Choroid plexus epithelial cell (primary cell): ENCODE measurements around the gene SOX6.

Experiments used
- DNase-seq: peaks from one replicate; pipeline ENCODE4 v3.0.0-alpha.2; 2010; ENCODE audit warnings: low read depth
- H3K4me3 ChIP-seq: 2 replicates; pipeline ENCODE4 v1.5.1; 2011; ENCODE audit warnings: low read depth, mild to moderate bottlenecking, control low read depth, low read length, moderate library complexity
- TF ChIP-seq, protein P1 (sequence below): conservative IDR thresholded peaks from 2 replicates; pipeline ENCODE4 v1.5.1; 2011; ENCODE audit warnings: low read depth, mild to moderate bottlenecking, control low read depth, inconsistent platforms, low read length, moderate library complexity

SOX6 gene

DNA sequence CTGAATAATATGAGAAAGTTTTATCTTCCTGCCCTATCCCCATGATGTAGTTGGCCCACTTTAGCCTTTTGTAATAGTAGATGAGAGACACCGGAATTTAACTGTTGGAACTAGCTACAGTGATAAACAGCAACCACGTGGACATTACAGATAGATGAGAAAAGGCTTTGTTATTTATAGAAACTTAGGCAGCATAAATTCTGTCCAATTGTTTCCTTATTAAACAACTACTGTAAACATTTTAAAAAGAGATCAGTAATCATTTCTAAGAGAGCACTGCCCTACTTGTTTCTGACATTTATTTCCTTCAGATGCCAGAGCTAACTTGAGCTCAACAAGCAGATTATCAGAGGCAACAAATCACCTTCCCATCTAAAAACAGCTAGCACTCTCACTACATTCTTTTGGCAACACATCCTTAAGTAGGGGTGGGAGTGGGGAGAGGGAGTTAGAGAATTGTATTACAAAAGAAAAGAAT, 63.1 kb downstream of the SOX6 start:
- no peak overlapping the region for H3K4me3 ChIP-seq
- no peak for DNase-seq
- TF ChIP-seq, protein P1, sequence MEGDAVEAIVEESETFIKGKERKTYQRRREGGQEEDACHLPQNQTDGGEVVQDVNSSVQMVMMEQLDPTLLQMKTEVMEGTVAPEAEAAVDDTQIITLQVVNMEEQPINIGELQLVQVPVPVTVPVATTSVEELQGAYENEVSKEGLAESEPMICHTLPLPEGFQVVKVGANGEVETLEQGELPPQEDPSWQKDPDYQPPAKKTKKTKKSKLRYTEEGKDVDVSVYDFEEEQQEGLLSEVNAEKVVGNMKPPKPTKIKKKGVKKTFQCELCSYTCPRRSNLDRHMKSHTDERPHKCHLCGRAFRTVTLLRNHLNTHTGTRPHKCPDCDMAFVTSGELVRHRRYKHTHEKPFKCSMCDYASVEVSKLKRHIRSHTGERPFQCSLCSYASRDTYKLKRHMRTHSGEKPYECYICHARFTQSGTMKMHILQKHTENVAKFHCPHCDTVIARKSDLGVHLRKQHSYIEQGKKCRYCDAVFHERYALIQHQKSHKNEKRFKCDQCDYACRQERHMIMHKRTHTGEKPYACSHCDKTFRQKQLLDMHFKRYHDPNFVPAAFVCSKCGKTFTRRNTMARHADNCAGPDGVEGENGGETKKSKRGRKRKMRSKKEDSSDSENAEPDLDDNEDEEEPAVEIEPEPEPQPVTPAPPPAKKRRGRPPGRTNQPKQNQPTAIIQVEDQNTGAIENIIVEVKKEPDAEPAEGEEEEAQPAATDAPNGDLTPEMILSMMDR, result no peak

DNA sequence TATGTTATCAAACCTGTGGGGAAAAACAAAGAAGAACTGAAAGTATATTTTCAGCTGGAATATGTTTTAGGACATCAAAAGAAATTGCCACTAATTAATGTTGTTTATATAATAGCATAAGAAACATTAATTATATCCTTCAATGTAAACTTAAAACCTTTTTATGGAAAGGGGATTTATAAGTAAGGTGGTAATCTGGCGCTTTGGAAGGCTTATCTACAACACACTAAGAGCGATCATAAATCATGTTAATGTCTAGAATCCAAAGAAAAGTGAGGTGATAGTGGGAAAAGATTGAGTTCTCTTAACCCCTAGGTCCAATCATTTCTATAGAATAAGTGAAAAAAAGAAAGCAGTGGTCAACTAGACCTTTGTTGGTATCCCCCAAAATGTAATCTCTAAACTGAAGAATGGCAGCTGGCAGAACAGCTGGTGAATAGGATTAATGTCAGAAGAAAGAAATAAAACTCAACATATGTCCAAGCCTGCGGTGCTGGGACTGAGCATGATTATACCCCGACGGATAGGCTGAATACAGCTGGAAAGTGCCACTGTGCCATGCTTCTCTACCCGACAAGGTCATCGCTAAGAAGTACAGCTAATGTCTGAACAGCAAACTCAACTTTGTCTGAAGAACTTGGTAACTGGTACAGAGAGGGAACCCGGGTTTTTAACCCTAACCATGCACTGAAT, 64.0 kb downstream of the SOX6 start:
- no peak for DNase-seq
- H3K4me3 ChIP-seq, result no peak overlapping the region
- TF ChIP-seq, protein P1, result no peak

DNA sequence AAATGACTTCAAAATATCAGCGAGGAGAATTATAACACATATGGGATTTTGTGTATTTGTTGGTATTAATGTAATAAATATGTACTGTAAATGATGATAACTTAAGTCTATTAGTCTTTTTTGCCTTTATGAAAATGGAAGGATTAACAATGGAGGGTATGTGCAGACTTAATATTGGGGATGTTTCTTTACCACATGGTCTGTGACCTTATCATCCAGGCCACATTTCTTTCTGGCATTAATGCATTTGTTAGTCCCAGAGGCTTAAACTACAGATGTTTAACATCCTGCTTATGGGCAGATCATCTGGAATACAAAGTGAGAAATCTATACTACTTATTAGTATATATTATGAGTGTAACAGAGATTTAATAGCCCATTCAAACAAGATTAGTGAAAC, 64.6 kb downstream of the SOX6 start:
- no peak for DNase-seq
- TF ChIP-seq, protein P1, result no peak
- no peak overlapping the region for H3K4me3 ChIP-seq

DNA sequence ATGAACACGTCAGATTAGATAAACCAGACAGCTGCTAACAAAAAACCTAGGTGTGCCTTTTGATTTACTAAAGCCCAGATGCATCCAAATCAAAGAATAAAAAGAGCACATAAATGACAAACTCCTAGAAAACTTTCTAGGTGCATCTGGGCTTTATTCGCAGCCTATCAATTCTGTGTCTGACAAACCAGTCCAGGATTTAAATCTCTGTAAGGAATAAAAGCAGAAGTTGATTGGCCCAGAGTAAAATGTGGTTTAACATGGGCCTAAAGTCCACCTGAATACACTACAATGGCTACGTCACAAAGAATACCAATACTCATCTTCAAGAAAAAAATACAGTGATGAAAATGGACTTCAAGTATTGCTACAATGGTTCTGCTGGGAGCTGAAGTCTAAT, 66.8 kb downstream of the SOX6 start:
- DNase-seq, result no peak
- H3K4me3 ChIP-seq, result no peak overlapping the region
- TF ChIP-seq, protein P1, result no peak

DNA sequence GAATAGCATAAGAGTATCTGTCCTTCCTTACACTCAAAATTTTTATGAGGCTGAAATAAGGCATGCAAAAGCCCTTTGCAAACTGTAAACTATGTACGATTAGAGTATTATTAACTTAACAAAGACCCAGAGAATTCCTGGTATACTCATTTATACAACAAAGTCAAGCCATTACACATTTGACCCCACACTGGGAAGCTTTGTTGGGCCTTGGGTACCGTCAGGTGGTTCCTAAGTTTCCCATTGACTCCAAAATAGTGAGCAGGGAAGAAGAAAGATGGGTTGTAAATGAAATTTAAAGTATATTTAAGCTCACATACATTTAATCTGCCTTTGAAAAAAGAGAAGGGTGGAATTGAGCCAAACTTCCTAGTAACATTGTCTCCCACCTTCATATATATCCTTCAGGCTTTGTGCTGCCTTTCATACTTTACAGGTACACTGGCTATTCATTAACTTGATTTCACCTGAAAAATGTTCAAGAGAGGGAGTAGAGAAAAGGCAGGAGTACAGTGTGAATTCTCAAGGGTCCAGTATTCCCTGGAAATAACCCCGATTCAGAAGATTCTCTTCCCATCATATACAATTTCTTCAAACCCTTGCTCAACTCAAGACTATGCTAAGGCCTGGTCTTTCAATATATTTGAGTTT, 68.6 kb downstream of the SOX6 start:
- DNase-seq, result no peak
- TF ChIP-seq, protein P1, result no peak

DNA sequence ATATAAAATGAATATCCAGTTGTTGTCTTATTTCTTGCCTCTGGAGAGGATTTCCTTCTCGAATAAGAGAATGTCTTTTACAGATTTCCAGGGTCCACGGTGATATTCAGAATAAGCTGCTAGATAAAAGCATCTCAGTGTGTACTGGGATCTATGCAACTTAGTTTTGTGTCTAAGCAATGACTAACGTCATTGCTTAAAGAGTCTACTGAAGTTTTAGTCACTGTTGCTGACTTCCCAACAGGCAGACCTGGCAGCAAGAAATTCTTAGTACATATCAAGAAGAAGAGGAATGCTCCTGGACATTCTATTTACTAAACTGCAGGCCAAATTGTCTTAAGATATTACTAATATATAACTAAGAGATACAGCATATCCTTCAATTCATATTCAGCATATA, 70.3 kb downstream of the SOX6 start:
- TF ChIP-seq, protein P1, result no peak
- no peak for DNase-seq

More for the DNA sequence above, 68.6 kb downstream of the SOX6 start:
- no peak overlapping the region for H3K4me3 ChIP-seq

More for the DNA sequence above, 70.3 kb downstream of the SOX6 start:
- no peak overlapping the region for H3K4me3 ChIP-seq
